PFSK-1 (cell line): ENCODE results near the gene LHX5.

Experiments
- POLR2AphosphoS5 ChIP-seq: IDR thresholded peaks from 2 replicates; pipeline ENCODE4 v1.6.1; 2012; ENCODE audit warnings: low read depth, mild to moderate bottlenecking, control low read depth, low read length, moderate library complexity
- REST ChIP-seq, 2 experiments: IDR thresholded peaks; 2 replicates each; pipeline versions ENCODE4 v1.6.1 to v1.8.0; 2011 to 2012; ENCODE audit warnings: low read depth in 2 of 2, low read length in 2 of 2, control low read depth in 1 of 2, inconsistent platforms in 1 of 2, mild to moderate bottlenecking in 1 of 2, moderate library complexity in 1 of 2; ENCODE audit not compliant: insufficient read depth in 1 of 2
- SIN3A ChIP-seq: IDR thresholded peaks from 2 replicates; pipeline ENCODE4 v1.6.1; 2012; ENCODE audit warnings: mild to moderate bottlenecking, low read length, moderate library complexity, borderline replicate concordance; ENCODE audit not compliant: insufficient read depth
- TAF1 ChIP-seq: IDR thresholded peaks from 2 replicates; pipeline ENCODE4 v1.6.1; 2012; ENCODE audit warnings: low read length, control low read depth, borderline replicate concordance; ENCODE audit not compliant: insufficient read depth

DNA sequence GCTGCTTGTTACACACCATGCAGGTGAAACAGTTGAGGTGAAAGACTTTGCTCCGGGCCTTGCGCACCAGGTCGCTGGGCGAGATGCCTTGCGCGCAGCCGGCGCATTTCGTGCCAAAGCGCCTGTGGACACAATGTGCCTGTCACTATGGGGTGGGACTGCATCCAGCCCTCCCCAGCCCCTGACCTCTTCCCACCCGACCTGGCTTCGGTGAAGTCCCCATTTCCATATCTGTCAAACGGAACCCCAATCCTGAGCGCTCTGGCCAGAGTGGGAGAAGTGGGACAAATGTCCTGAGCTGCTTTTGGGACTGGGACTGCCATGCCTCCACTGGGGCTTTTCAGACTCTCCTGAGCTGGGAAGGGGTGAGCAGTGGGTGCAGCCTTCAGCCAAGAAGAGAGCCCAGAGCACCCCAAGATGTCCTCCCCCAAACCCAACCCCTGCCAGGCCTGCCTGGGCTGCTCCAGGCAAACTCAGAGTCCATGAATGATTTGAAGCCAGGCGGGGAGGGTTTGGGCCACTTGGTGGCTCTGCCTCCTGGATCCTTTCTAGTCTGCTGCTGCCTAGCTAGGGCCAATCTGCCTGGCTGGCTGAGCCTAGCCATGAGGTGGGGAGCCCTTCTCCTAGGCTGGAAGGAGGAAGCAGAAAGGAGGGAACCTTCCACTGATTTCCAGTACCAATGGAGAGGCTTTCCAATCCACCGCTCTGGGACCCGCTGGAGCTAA is 2.3 kb downstream of the LHX5 start:
- TF ChIP-seq POLR2AphosphoS5 (no peak), SIN3A (no peak), REST (IDR thresholded peaks at IDR 0.05; ENCODE audit: insufficient read depth in 1 of 2, low read depth in 2 of 2, low read length in 2 of 2) (no peak), TAF1 (no peak)
